HG03439 (cell line): ENCODE data around the gene KIAA1549.
"Not testable (repeated sequence)": the region's sequence is repeated elsewhere in the genome, so short reads cannot be mapped to it uniquely, and the experiment has no call there.

Experiments used
- ATAC-seq: cut with Tn5 transposase; IDR thresholded peaks from one replicate; pipeline ENCODE4 v1.9.1; 2021; ENCODE audit warnings: mild to moderate bottlenecking, moderate library complexity; ENCODE audit not compliant: unreplicated experiment

Gene KIAA1549

GRCh38 chr7:138981332-138982203, at the start of gene KIAA1549:
KIAA1549 (minus strand) TSS chr7:138981389; CDS start chr7:138981269, 120 bp downstream.
- ATAC-seq = peak; percentile 82

DNA sequence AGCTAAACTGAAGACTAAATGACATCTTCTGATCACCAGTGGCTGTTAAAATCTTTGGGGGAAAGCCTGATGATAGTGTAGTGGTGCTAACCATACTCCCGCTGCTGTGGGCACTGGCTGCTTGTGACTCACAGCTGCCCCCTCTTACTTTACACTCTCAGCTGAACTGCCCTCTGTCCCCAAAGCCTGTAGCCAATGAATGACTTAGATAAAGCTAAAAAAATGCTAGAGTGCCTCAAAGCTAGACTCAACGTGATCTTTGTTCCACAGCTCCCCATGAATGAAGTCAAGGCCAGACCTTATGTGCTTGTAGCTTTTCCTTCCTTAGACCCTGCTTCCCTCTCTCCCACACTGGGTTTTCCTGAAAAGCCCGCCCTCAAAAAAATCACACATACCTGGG, 48.2 kb upstream of the KIAA1549 start:
- no peak for ATAC-seq

- no peak for ATAC-seq
Measured at GRCh38 chr7:139026551-139026950, 45.4 kb upstream of the KIAA1549 start.

DNA sequence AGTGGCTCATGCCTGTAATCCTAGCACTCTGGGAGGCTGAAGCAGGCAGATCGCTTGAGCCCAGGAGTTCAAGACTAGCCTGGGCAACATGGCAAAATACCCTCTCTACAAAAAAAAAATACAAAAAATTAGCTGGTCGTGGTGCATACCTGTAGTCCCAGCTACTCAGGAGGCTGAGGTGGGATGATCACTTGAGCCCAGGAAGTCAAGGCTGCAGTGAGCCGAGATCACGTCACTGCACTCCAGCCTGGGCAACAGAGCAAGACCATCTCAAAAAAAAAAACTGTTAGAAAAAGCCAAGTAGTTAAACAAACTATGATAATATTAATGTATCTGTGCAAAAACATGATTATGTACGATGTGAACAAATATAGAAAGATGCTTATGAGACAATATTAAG, 44.7 kb upstream of the KIAA1549 start:
- not testable (repeated sequence) for ATAC-seq

GRCh38 chr7:139023076-139023475, 41.9 kb upstream of the KIAA1549 start:
- no peak for ATAC-seq

DNA sequence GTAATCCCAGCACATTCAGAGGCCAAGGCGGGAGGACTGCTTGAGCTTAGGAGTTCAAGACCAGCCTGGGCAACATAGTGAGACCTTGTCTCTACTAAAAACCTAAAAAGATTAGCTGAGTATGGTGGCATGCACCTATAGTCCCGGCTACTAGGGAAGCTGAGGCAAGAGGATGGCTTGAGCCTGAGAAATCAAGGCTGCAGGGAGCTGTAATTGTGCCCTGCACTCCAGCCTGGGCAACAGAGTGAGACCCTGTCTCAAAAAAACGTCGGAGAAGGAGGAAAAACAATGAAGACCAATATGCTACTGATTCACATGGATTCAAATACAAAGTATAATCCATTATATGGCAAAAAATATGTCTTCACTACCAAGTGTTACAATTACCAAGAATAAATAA, 41.1 kb upstream of the KIAA1549 start:
- no peak for ATAC-seq

- no peak for ATAC-seq
Measured at GRCh38 chr7:139018910-139019309, 37.7 kb upstream of the KIAA1549 start.

GRCh38 chr7:139016931-139017511, 35.8 kb upstream of the KIAA1549 start:
- peak; percentile 66 for ATAC-seq

DNA sequence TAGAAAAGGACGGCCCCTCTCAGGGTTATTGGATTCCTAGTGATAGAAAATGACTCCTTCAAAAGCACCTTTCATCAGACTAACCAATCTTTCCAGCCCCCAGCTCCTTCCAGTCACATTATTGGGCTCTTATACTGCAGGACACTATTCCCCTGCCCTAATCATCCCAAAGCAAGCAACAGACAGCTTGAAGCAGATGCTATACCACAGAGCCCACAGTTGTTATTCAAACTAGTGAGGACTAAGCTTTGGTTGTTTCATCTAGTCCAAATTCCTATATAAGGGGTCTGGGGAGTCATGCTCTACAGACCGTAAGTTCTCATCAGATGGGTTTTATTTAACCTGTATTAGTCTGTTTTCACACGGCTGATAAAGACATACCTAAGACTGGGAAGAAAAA, 30.2 kb upstream of the KIAA1549 start:
- no peak for ATAC-seq

DNA sequence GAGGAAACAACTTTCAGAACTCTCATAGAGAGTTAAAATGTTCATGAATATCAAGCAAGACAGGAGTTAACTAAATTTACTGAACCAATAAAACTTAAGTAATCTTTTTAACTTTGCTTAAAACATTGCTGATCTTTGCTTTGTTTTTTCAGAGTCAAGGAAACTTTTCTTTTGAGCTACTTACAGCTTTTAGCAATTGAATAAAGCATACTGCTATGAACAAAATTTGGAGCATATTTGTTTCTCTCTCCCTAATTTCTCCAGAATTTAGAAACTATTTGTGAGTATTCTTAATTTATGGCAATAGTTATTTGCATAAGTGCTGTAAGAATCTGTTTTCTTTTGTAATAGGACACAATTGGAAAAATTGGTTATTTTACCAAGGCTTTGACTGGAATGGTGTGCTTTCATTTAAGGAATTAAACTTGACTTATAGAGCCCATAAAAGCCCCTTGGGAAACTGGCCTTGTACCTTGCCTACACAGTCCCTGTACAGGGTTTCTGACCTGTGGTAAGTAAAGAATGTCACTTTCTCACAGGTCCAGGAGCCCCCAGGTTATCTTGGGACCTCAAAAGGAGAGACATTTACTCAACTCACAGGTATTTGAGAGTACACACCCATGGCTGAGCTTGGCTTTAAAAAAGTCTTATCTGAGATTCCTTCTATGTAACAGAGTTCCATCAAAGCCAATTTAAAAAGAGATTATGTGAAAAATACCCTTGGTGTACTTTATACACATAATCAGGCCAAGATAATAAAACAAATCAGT, 23.3 kb upstream of the KIAA1549 start:
- no peak for ATAC-seq

- no peak for ATAC-seq
Measured at GRCh38 chr7:138999414-138999813, 18.2 kb upstream of the KIAA1549 start.

- no peak for ATAC-seq
Measured at GRCh38 chr7:138992052-138992531, 10.9 kb upstream of the KIAA1549 start.

GRCh38 chr7:138987686-138988085, 6.5 kb upstream of the KIAA1549 start:
- no peak for ATAC-seq

DNA sequence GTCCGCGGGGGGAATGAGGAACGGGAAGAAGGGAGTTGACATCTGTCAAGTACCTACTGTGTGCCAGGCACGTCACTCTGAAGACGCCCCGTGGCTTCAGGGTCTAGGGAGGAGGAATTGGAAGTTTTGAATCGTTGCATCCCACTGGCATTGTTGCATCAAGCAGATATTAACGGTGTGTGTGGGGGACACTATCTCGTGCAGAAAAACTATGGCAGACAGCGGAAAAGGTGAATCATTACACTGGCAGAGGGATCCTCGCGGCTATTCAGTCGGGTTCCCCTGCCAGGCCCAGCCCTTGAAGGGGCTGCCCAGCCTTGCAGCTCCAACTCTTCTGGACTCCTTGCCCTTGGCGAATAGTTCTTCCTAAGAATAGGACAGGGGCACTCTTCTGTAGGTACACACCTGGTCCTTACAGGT, 1.0 kb upstream of the KIAA1549 start:
- ATAC-seq = no peak

DNA sequence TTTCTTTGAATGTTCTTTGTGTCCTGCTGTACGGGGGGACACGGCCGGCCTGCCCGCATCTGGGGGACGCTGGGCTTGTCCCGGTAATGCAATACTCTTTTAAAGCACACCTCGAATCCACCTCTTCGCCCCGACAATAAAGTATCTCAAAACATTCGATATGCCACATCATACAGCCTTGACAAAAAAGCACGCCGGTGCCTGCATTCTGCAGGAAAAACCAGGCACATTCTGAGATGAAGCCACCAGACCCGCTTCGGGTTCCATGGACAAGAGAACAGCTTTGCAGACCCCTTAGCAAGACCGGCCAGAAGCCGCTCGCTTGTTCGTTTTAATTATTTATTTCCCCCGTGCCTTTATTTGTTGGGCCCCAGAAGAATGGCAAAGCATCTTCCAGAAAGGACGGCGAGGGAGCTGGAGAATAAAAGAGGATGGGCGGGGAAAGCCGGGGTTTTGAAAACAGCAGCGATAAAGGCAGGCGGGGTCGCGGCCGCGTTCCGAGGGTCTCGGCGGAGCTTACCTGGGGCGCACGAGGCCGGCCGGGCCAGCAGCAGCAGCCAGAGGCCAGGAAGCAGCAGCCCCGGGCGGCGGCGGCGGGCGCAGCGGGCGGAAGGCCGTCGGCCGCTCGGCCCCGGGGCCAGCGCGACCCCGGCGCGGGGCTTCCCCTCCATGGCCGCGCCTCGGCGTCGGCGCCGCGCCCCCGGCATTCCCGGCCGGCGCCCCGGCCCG, 462 bp downstream of the KIAA1549 start:
- peak; percentile 42 for ATAC-seq

DNA sequence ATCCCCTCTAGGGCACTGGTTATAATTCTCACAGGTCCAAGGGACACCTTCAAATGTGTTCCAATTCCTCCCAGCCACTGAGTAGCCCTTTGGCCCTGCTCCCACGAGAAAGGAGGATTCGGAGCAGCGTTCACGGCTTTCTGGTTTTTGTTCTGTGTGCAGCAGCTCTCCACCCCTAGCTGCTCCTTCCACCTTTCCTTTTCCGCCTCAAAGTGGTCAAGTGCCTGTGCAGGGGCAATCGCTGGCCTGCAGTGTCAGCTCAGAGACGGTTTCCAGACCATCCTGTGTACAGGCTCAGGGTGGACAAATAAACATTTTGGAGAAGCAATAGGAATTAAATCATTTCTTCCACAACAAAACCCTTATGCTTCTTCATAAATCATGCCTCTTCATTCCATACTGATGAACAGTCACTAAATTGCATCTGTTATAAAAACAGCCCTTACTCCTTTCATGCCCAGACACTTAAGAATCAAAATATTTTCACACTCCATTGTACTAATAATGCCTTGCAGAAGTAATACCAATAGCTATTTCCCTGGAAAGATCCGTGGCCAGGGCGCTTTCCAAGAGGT, 1.1 kb downstream of the KIAA1549 start:
- no peak for ATAC-seq

DNA sequence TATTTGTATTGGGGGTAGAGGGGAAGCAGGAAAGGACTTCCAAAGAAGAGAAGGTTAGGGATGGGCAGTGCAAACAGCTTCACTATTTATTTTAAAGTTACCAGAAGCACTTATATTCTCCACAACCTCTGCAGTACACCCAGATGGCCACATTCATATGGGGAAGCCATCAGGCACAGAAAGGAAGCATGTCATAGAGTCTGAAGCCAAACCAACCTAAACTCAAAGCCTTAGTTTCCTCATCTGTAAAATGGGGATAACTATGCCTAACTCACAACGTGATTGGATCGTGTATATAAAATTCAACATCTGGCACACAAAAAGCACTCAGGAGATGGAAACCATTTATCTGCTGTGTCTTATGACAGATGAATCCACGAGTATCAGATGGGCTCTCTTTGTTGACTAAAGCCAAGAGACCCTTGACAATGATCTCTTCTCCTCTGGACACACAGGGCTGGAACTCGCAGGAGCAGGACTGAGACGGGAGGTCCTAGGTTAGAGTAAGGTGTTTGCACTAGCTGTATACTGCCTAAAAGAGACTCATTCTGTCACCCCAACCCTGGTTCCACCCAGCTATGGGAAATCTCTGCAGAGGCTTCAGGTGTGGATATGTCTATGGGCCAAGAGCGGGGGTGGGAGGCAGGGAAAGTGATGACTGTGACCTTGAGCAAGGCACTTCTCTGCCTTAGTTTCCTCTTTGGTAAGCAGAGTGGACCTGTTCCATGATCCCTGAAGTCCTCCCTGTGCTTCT, 1.8 kb downstream of the KIAA1549 start:
- no peak for ATAC-seq

DNA sequence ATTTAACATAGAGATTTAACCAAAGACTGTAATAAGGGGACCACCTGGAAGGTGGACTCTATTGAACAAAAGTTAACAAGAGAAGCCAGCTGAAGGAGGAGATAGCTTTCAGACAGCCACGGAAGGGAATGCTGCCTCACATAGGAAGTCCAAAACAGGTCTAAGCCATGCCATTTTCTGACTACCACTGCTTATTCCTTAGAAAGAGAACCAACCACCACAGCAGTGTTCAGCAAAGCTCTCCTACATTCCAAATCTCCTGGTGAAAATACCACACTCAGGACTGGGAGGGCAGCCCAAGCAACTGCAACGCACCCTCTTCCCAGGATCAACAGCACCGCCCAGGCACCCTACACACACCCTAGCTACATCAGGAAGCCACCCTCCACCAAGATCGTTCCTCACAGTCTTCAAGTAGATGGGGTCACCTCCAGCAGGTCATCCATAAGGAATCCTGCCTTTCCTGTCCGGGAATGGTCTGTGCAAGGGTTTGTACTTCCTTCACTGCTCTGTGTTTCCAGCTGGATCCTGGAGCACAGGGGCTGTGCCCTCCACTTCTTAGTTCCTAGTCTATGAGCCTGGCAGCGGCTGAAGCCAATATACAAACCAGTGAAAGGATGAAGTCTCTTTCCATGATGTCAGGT, 2.5 kb downstream of the KIAA1549 start:
- no peak for ATAC-seq

GRCh38 chr7:138976161-138976560, 5.0 kb downstream of the KIAA1549 start:
- ATAC-seq = not testable (repeated sequence)
